Choroid plexus epithelial cell (primary cell): ENCODE measurements around the gene MPZL3.

ENCODE experiments used
- DNase-seq: peaks from one replicate; pipeline ENCODE4 v3.0.0-alpha.2; 2010; ENCODE audit warnings: low read depth
- H3K4me3 ChIP-seq: 2 replicates; pipeline ENCODE4 v1.5.1; 2011; ENCODE audit warnings: low read depth, mild to moderate bottlenecking, control low read depth, low read length, moderate library complexity
- TF ChIP-seq, protein P1 (sequence below): conservative IDR thresholded peaks from 2 replicates; pipeline ENCODE4 v1.5.1; 2011; ENCODE audit warnings: low read depth, mild to moderate bottlenecking, control low read depth, inconsistent platforms, low read length, moderate library complexity

MPZL3 gene

DNA sequence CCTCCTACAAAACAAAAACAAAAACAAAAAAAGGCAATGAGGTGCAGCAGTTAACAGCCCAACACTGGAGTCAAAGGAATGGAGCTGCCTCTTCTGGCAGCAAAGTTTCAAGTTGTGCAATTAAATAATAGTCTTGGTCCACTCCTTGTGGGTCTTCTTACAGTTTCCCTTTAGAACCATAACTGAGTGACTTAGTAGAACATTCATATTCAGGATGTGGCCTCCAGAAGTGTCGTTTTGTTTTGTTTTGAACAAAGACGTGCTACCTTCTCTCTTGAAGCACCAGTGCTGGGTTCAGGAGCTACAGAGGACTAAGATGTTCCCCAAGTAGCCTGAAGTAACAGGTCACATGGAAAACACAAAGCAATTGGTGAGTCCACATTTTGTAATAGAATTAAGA is 25.4 kb downstream of the MPZL3 start:
- no peak overlapping the region for H3K4me3 ChIP-seq
- TF ChIP-seq, protein P1, sequence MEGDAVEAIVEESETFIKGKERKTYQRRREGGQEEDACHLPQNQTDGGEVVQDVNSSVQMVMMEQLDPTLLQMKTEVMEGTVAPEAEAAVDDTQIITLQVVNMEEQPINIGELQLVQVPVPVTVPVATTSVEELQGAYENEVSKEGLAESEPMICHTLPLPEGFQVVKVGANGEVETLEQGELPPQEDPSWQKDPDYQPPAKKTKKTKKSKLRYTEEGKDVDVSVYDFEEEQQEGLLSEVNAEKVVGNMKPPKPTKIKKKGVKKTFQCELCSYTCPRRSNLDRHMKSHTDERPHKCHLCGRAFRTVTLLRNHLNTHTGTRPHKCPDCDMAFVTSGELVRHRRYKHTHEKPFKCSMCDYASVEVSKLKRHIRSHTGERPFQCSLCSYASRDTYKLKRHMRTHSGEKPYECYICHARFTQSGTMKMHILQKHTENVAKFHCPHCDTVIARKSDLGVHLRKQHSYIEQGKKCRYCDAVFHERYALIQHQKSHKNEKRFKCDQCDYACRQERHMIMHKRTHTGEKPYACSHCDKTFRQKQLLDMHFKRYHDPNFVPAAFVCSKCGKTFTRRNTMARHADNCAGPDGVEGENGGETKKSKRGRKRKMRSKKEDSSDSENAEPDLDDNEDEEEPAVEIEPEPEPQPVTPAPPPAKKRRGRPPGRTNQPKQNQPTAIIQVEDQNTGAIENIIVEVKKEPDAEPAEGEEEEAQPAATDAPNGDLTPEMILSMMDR, result no peak
- no peak for DNase-seq

DNA sequence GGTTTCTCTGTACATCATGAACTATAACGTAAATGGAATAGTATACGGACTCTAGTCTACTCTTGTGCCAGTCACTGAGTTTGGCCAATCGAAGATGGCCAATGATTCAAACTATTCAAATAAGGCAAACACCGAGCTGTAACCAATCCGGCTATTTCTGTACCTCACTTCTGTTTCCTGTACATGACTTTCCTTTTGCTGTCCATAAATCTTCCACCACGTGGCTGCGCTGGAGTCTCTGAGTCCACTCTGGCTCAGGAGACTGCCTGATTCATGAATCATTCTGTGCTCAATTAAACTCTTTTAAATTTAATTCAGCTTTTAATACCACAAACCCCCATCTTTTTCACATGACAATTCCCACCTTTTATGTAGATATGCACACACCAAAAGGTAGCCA is 25.9 kb downstream of the MPZL3 start:
- TF ChIP-seq, protein P1, result no peak
- DNase-seq, result no peak
- no peak overlapping the region for H3K4me3 ChIP-seq

DNA sequence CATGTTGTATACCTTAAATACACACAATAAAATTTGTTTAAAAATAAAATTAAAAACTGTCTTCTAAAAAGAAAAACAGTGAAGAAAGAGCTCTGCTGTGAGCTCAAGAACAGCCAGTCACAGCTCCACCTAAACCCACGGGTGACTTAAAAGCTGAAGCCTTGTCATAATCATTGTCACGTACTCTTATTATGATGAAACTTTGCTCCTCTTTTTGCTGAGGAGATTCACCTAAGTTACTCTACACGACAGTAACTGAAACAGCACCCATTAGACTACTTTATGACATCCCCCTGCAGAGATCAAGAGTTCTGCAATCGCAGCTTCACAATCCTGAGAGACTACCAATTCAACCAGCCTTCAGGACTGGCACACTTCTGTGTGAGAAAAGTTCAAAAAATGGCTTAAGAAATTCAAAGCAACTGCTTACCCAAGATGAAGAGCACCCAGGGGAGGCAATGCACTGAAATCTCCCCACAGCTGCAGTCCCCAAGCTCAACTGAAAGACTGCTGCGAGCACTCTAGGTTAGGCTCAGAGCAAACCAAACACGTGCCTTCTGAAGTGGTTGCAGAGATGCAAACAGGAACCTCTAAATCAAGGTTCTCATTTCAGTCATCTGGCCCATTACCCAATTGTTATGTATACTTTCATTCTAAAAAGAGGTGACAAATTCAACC is 27.5 kb downstream of the MPZL3 start, which contains the start of gene JAML:
Gene JAML, minus strand, starts transcription at position 501 of the 678 bp plus-strand sequence. CDS start 10,145 bp downstream, outside the sequence.
- no peak for DNase-seq
- TF ChIP-seq, protein P1, result no peak
- H3K4me3 ChIP-seq, result no peak within 1 kb of the TSS

DNA sequence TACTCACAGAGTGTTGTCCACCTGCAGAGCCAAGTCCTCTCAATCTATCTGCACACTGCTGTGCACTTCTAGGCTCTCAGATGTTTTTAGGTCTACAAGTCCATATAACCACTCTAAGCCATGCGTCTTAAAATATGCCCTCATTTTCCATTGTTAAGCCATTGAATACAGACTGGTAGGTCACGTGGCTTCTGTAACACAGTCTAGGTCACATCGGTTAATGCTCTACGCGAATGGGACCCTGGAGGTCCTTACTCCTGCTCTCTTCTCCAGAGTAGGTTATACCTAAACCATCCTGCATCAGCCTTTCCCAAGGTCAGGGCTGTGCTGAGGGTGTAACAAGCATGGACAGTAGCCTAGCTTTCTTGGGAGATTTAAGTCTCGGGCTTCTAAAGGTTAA is 28.2 kb downstream of the MPZL3 start:
- TF ChIP-seq, protein P1, result no peak
- no peak overlapping the region for H3K4me3 ChIP-seq
- no peak for DNase-seq

DNA sequence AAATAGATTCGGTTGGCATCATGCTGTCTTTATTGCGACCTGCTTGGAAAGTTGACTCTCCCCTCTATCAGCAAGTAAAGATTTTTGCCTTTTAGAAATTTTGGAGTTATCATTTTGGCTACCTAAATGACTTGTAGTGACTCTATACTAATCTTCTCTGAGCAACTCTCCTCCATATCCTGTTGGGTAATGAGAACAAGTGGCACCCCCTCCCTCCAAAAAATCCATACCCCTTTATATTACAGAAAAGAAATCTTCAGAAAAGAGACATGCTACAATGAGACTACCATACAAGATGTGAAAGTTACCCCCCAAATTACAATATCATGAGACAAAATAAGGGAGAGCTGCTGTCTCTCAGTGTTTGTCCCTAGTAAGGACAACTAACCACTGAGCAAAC is 28.6 kb downstream of the MPZL3 start:
- no peak overlapping the region for H3K4me3 ChIP-seq
- TF ChIP-seq, protein P1, result no peak

DNA sequence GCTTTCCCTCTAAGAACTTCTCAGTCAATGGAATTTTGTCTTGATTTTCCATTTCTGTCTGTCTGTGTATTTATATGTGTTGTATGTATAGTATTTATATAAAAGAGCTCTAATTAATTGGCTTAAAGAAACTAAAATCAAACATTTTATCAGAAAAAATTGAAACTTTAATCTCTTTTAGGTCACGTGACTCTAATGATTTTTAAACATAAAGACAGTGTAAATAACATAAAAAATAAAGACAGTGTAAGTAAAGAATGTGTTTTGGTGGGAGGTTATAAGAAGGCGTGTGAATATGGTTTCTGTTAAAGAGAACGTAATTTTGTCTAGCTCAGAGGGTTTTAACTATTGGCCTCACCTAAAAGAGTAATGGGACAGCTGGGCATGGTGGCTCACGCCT is 29.7 kb downstream of the MPZL3 start:
- TF ChIP-seq, protein P1, result no peak
- DNase-seq, result no peak
- no peak overlapping the region for H3K4me3 ChIP-seq

More for the DNA sequence above, 28.6 kb downstream of the MPZL3 start:
- no peak for DNase-seq

DNA sequence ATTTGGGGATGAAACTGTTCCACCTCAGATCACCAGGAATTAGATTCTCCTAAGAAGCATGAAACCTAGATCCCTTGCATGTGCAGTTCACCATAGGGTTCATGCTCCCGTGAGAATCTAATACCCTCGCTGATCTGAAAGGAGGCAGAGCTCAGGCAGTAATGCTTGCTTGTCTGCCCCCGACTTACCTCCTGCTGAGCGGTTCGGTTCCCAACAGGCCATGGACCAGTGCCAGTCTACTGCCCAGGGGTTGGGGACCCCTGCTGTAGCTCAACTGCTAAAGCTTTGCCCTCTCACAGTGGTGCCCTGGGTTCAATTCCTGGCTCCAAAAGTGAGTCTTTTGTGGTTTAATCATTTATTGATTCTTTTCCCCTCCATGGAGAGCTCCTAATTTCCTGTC is 30.7 kb downstream of the MPZL3 start:
- TF ChIP-seq, protein P1, result no peak
- H3K4me3 ChIP-seq, result no peak overlapping the region
- no peak for DNase-seq
